ENCODE measurements around the gene PXT1. TPM values are rescaled to one million over a fixed set of nuclear protein-coding genes. Genes with fewer than 3 reads are reported as not detected.

PXT1 gene
- polyA plus RNA-seq, 3 donors: 0.13 to 0.31 (median 0.24) TPM

DNA sequence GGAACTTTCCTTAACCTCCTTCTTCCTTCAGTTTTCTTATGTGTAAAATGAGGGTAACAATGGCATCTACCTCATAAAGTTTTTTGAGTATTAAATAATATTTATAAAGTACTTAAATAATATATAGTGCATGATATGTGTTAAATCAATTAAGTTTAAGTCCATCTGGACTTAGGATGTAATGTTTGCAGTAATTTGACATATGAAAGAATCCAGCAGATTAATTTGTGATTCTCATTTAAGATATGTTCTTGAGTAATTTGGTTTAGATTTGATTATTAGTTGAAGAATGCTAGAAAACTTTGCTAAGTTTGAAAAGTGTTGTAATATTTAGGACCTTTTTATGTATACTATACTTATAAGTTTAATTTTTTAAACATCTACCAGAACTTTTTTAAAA lies 18.3 kb upstream of the PXT1 start:
- Histone ChIP-seq H3K4me2 (replicated peaks; ENCODE audit: extremely low read depth, low read length, poor library complexity, severe bottlenecking) (no peak overlapping the region), H3K36me3 (replicated peaks in 1 of 2; ENCODE audit: control insufficient read depth in 1 of 2, insufficient read depth in 2 of 2, low read length in 2 of 2) (peaks cover 6 to 28% of the 10 kb centered on the region in 2 donors), H4K20me1 (ENCODE audit: insufficient read depth, low read length) (peaks cover 95% of the 10 kb centered on the region), H3K4me3 (replicated peaks in 1 of 3; ENCODE audit: low read depth in 2 of 3, low read length in 3 of 3) (no peak overlapping the region), H3K9me3 (replicated peaks in 1 of 2; ENCODE audit: control insufficient read depth in 1 of 2, insufficient read depth in 1 of 2, low read length in 2 of 2) (no peaks in the 10 kb centered on the region), H3K27ac (ENCODE audit: low read depth in 1 of 2, low read length in 2 of 2) (no peak overlapping the region), H3K27me3 (ENCODE audit: control insufficient read depth in 2 of 2, insufficient read depth in 2 of 2, low read length in 2 of 2) (no peaks in the 10 kb centered on the region), H2AFZ (ENCODE audit: insufficient read depth, low read depth, low read length, poor library complexity, severe bottlenecking) (no peak overlapping the region), H3K4me1 (ENCODE audit: control insufficient read depth in 1 of 2, insufficient read depth in 2 of 2, low read length in 2 of 2) (peaks cover 7 to 11% of the 10 kb centered on the region in 2 donors), H3K79me2 (ENCODE audit: insufficient read depth, low read length) (peaks cover 99% of the 10 kb centered on the region), H3K9ac (ENCODE audit: insufficient read depth, low read length, poor library complexity, severe bottlenecking) (no peak overlapping the region)
- no peaks in the 10 kb centered on the region for H3K9me3 Mint-ChIP-seq
- no peak overlapping the region for H3K27ac Mint-ChIP-seq
- intact Hi-C loops (cut with micrococcal nuclease): no loop called here
- TF ChIP-seq, protein P1, sequence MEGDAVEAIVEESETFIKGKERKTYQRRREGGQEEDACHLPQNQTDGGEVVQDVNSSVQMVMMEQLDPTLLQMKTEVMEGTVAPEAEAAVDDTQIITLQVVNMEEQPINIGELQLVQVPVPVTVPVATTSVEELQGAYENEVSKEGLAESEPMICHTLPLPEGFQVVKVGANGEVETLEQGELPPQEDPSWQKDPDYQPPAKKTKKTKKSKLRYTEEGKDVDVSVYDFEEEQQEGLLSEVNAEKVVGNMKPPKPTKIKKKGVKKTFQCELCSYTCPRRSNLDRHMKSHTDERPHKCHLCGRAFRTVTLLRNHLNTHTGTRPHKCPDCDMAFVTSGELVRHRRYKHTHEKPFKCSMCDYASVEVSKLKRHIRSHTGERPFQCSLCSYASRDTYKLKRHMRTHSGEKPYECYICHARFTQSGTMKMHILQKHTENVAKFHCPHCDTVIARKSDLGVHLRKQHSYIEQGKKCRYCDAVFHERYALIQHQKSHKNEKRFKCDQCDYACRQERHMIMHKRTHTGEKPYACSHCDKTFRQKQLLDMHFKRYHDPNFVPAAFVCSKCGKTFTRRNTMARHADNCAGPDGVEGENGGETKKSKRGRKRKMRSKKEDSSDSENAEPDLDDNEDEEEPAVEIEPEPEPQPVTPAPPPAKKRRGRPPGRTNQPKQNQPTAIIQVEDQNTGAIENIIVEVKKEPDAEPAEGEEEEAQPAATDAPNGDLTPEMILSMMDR (IDR thresholded peaks at IDR 0.05): no peak
- DNase-seq: no peak
- peaks cover 19 to 26% of the 10 kb centered on the region in 2 donors for H3K36me3 Mint-ChIP-seq
- H3K27me3 Mint-ChIP-seq (ENCODE audit: low read depth in 3 of 3): no peaks in the 10 kb centered on the region
- H3K4me1 Mint-ChIP-seq: peaks cover 29% of the 10 kb centered on the region
- H3K4me3 Mint-ChIP-seq: no peak overlapping the region

DNA sequence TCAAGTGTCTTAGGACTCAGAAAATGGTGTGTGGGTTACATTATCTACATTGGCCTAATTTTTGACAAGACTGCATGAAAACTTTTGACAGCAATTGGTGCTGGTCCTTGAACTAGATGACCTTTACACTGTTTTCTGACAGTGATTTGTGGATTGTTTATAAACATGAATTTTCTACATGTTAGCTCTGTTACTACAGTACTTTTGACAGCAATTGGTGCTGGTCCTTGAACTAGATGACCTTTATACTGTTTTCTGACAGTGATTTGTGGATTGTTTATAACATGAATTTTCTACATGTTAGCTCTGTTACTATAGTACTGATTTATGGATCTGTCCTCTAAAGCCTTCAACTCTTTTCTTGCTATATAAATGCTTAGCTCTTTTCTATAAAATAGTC lies 16.8 kb upstream of the PXT1 start:
- H3K4me3 ChIP-seq (replicated peaks in 1 of 3; ENCODE audit: low read depth in 2 of 3, low read length in 3 of 3): no peak overlapping the region
- intact Hi-C loops (cut with micrococcal nuclease): no loop called here
- no peak overlapping the region for H2AFZ ChIP-seq (ENCODE audit: insufficient read depth, low read depth, low read length, poor library complexity, severe bottlenecking)
- no peak overlapping the region for H3K4me3 Mint-ChIP-seq
- peaks cover 20 to 36% of the 10 kb centered on the region in 2 donors for H3K36me3 Mint-ChIP-seq
- H3K4me1 Mint-ChIP-seq: peaks cover 29% of the 10 kb centered on the region
- H3K27ac ChIP-seq (ENCODE audit: low read depth in 1 of 2, low read length in 2 of 2): no peak overlapping the region
- TF ChIP-seq, protein P1 (IDR thresholded peaks at IDR 0.05): no peak
- H3K4me2 ChIP-seq (replicated peaks; ENCODE audit: extremely low read depth, low read length, poor library complexity, severe bottlenecking): no peak overlapping the region
- peaks cover 95% of the 10 kb centered on the region for H4K20me1 ChIP-seq (ENCODE audit: insufficient read depth, low read length)
- no peak for DNase-seq
- peaks cover 6 to 38% of the 10 kb centered on the region in 2 donors for H3K36me3 ChIP-seq (replicated peaks in 1 of 2; ENCODE audit: control insufficient read depth in 1 of 2, insufficient read depth in 2 of 2, low read length in 2 of 2)
- H3K4me1 ChIP-seq (ENCODE audit: control insufficient read depth in 1 of 2, insufficient read depth in 2 of 2, low read length in 2 of 2): peaks cover 7 to 11% of the 10 kb centered on the region in 2 donors
- no peaks in the 10 kb centered on the region for H3K9me3 ChIP-seq (replicated peaks in 1 of 2; ENCODE audit: control insufficient read depth in 1 of 2, insufficient read depth in 1 of 2, low read length in 2 of 2)
- H3K27me3 Mint-ChIP-seq (ENCODE audit: low read depth in 3 of 3): no peaks in the 10 kb centered on the region
- H3K9me3 Mint-ChIP-seq: no peaks in the 10 kb centered on the region
- no peak overlapping the region for H3K27ac Mint-ChIP-seq
- no peaks in the 10 kb centered on the region for H3K27me3 ChIP-seq (ENCODE audit: control insufficient read depth in 2 of 2, insufficient read depth in 2 of 2, low read length in 2 of 2)
- peaks cover 99% of the 10 kb centered on the region for H3K79me2 ChIP-seq (ENCODE audit: insufficient read depth, low read length)
- H3K9ac ChIP-seq (ENCODE audit: insufficient read depth, low read length, poor library complexity, severe bottlenecking): no peak overlapping the region
